Uterus (tissue), 2 donors: ENCODE measurements around the gene FAM227B.

Experiments used
- POLR2A ChIP-seq, 2 donors: fragments of 450-650 bp; IDR thresholded peaks; one replicate each; pipeline ENCODE4 v1.6.1; 2016; ENCODE audit warnings: antibody characterized with exemption in 2 of 2, mild to moderate bottlenecking in 1 of 2, moderate library complexity in 1 of 2
- TF ChIP-seq, protein P1 (sequence below), 4 experiments: fragments of 200-600 bp in 2 of 4; fragments of 450-650 bp in 2 of 4; sonication (generic) in 2 of 4; IDR thresholded peaks; one replicate each; pipeline ENCODE4 v1.5.1; 2016 to 2019; ENCODE audit warnings: antibody characterized with exemption in 4 of 4, mild to moderate bottlenecking in 2 of 4, moderate library complexity in 1 of 4

GRCh38 chr15:49622561-49622960 is 1.9 kb upstream of the FAM227B start:
- TF ChIP-seq, protein P1, sequence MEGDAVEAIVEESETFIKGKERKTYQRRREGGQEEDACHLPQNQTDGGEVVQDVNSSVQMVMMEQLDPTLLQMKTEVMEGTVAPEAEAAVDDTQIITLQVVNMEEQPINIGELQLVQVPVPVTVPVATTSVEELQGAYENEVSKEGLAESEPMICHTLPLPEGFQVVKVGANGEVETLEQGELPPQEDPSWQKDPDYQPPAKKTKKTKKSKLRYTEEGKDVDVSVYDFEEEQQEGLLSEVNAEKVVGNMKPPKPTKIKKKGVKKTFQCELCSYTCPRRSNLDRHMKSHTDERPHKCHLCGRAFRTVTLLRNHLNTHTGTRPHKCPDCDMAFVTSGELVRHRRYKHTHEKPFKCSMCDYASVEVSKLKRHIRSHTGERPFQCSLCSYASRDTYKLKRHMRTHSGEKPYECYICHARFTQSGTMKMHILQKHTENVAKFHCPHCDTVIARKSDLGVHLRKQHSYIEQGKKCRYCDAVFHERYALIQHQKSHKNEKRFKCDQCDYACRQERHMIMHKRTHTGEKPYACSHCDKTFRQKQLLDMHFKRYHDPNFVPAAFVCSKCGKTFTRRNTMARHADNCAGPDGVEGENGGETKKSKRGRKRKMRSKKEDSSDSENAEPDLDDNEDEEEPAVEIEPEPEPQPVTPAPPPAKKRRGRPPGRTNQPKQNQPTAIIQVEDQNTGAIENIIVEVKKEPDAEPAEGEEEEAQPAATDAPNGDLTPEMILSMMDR (IDR thresholded peaks at IDR 0.05) = no peak
- no peak for TF ChIP-seq POLR2A (IDR thresholded peaks at IDR 0.05)
